Measurements from ENCODE around the gene HDHD2.

DNA sequence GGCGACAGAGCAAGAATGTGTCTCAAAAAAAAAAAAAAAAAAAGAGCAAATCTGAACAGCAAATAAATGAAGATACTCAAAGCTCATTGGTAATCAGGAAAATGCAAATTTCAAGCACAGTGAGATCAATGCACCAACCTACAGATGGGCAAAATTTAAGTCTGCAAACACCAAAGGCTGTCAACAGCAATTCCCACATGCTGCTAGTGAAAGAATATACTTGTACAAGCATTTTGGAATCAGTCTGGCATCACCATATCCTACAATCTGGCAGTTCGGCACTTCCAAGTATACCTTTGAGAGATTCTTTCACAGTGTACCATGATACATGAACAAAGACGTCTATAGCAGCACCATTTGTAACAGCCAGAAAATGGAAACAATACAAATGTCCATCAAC is 4.1 kb downstream of the HDHD2 start:
- TF ChIP-seq CTCF (IDR thresholded peaks at IDR 0.05; ENCODE audit: low read length): no peak
- TF ChIP-seq EZH2phosphoT487 (IDR thresholded peaks at IDR 0.05; ENCODE audit: low read length): no peak

Data from MM.1S (cell line).